Activated T-cell treated with anti-CD3 and anti-CD28 coated beads for 48 hours (primary cell): ENCODE data around the gene DHTKD1.
A peak's percentile ranks its signal among the peaks of the same experiment; 100 is the strongest.
"Not testable (repeated sequence)": the region's sequence is repeated elsewhere in the genome, so short reads cannot be mapped to it uniquely, and the experiment has no call there.

ENCODE experiments used
- DNase-seq: peaks from one replicate; pipeline ENCODE4 v3.0.0-alpha.2; 2020; ENCODE audit warnings: low read depth

The DHTKD1 gene

DNA sequence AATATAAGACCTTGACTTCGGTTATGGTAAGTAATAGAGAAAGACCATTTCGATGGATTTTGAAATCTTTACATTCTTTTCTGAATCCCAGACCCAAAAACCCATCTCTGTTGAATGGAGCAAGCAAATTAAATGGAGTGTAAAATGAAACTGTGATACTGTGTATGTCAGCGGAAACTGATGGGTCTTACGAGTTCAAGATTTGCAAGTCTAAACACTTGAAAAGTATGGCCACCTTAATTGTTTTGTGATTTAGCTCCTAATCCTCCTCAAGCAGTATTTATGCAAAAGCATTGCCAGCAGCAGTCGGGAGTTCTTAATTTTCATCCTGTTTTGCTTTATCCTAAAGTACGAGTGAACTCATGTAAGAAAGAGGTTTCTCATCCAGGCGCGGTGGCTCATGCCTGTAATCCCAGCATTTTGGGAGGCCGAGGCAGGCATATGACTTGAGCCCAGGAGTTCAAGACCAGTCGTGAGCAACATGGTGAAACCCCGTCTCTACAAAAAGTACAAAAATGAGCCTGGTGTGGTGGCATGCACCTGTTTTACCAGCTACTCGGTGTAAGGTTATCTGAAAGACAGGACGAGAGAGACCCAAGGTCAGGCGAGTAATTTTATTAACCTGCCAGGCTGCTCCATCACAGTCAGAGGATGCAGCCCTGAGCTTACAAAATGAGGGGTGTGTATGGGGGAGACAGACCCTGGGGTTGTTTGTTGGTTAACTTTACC lies 5.8 kb upstream of the DHTKD1 start:
- DNase-seq, result no peak

GRCh38 chr10:12063483-12063818 lies 5.3 kb upstream of the DHTKD1 start:
- no peak for DNase-seq

DNA sequence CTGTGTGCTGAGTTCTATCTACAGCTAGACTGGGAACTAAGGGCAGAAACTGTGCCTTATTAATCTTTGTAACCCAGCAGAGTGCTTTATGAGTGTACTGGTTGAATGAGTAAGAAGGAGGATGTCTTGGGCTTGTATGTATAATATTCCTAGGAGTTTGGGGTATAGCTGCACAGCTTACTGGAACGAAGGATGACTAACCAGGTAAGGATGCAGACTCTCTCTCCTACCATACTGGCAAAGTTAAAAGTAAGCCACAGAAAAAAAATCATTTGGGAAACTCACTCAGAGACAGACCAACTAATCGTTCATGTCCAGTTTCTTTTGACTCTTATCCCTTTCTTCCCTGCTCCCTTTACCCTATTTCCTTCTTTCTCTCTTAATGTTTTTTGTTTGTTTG lies 1.4 kb upstream of the DHTKD1 start:
- DNase-seq, result no peak

DNA sequence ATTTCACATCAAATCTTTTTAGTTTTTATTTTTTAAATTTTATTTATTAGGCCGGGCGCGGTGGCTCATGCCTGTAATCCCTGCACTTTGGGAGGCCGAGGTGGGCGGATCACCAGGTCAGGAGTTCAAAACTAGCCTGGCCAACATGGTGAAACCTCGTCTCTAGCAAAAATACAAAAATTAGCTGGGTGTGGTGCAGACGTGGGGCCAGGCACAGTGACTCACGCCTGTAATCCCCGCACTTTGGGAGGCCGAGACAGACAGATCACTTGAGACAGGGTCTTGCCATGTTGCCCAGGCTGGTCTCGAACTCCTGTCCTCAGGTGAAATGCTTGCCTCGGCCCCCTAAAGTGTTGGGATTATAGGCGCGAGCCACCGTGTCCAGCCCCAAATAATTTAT lies 2.7 kb downstream of the DHTKD1 start:
- not testable (repeated sequence) for DNase-seq

- no peak for DNase-seq
Measured at GRCh38 chr10:12073526-12073925, 4.8 kb downstream of the DHTKD1 start.

DNA sequence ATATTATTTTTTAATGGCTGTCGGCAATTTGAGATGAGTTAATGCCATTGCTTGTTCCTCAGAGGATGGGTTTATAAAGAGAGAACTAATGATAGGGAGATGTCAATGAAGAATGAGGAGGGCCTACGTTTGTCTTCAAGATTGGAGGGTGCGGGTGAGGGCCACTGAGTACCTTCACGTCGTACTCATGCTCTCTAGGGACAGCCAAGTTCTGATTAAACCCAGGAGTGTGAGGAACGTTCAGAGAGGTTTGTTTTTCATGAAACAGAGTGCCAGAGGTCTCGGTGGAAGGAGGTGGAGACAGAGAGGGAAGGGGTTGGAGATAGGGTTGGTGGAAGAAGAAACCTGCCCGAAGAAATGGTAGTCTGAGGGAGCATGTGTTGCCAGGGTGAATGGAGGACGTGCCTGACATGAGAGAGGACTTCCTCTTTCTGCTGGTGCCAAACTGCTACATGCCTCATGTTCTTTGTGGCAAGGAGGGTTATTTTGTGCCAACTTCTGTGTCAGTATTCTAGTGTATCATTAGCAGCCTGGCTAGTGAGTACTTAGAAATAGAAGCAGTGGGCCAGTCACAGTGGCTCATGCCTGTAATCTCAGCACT lies 8.9 kb downstream of the DHTKD1 start:
- no peak for DNase-seq

GRCh38 chr10:12081470-12081869 lies 12.7 kb downstream of the DHTKD1 start:
- DNase-seq, result no peak

DNA sequence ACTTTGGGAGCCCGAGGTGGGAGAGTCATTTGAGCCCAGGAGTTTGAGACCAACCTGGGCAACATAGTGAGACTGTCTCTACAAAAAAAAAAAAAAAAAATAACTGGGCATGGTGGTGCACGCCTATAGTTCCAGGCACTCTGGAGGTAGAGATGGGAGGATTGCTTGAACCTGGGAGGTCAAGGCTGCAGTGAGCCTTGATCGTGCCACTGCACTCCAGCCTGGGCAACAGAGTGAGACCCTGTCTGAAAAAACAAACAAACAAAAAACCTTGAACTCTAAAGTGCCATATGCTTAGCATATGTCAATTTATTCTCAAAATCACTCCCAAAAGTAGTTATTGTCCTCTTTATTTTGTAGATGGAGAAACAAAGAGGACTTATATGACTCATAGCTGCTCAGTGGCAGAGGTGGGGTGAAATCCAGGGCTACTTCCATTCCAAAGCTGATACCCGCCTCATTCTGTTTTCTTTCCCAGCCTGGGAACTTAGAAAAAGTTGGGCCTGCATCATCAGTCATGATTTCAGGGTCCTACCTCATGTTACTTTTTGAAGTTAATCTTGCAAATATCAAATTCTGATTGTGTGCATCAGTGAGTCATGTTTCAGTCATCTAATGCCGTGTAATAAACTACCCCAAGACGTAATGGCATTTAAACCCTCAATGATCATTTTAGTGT lies 13.3 kb downstream of the DHTKD1 start:
- no peak for DNase-seq

- no peak for DNase-seq
Measured at GRCh38 chr10:12088919-12089318, 20.2 kb downstream of the DHTKD1 start.

GRCh38 chr10:12091421-12091820 lies 22.7 kb downstream of the DHTKD1 start:
- no peak for DNase-seq

DNA sequence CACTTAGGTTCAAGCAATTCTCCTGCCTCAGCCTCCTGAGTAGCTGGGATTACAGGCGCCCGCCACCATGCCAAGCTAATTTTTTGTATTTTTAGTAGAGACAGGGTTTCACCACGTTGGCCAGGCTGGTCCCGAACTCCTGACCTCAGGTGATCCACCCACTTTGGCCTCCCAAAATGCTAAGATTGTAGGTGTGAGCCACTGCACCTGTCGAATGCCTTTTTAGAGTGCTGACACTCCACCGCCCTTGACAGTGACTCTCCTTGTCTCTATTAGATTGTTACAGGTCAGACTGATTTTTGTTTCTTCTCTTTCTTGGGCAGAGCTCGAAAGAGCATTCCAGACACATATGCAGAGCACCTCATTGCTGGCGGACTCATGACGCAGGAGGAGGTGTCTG lies 28.6 kb downstream of the DHTKD1 start:
- not testable (repeated sequence) for DNase-seq

DNA sequence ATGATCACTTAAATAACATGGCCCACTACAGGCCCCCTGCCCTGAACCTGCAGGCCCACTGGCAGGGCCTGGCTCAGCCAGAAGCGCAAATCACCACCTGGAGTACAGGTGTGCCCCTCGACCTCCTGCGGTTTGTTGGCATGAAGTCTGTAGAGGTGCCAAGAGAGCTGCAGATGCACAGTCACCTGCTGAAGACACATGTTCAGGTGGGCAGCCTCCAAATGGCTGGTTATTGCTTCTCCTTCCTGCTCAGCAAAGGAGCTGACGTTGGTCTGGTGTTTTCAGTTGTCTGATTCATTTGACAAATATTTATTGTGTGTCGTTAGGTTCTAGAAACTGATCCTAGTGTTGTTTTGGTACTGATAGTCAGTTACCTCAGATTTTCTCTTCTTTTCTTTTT lies 29.0 kb downstream of the DHTKD1 start:
- DNase-seq, result no peak

GRCh38 chr10:12098966-12099365 lies 30.2 kb downstream of the DHTKD1 start:
- DNase-seq, result no peak

GRCh38 chr10:12103802-12104201 lies 35.0 kb downstream of the DHTKD1 start:
- DNase-seq, result no peak

DNA sequence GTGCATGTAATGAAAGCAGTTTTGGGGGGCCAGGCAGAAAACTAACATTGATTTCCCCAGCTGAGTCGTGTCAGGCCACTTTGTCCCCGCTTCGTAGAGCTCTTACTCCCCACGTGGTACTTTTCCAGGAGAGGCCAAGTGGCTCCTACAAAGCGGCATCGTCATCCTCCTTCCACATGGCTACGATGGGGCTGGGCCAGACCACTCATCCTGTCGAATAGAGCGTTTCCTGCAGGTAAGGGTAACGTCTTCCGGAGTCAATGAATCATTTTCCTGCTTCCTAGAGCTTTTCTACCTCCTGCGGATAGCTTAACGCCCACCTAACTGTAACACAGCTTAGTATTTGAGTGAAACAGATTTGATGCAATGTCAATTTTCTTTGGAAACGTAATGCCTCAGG lies 39.0 kb downstream of the DHTKD1 start:
- no peak for DNase-seq

GRCh38 chr10:12109286-12109685 lies 40.5 kb downstream of the DHTKD1 start:
- DNase-seq, result no peak

- DNase-seq, result no peak
Measured at GRCh38 chr10:12111528-12111927, 42.8 kb downstream of the DHTKD1 start.

- no peak for DNase-seq
Measured at GRCh38 chr10:12113627-12114026, 44.9 kb downstream of the DHTKD1 start.

DNA sequence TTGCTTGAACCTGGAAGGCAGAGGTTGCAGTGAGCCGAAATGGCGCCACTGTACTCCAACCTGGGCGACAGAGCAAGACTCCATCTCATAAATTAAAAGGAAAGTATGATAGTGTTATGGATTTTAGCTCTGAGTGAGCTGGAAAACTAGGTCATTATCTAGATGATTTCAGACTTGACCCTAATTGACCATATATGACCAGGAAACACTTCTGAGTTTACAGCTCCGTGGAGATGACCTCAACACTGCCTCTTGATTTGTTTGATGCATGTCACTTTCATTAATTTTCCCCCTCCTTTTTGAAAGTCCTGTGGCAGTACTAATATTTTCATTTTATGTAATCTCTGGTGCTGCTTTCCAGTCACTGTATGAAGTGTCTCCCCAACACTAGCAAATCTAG lies 52.9 kb downstream of the DHTKD1 start:
- DNase-seq, result no peak

DNA sequence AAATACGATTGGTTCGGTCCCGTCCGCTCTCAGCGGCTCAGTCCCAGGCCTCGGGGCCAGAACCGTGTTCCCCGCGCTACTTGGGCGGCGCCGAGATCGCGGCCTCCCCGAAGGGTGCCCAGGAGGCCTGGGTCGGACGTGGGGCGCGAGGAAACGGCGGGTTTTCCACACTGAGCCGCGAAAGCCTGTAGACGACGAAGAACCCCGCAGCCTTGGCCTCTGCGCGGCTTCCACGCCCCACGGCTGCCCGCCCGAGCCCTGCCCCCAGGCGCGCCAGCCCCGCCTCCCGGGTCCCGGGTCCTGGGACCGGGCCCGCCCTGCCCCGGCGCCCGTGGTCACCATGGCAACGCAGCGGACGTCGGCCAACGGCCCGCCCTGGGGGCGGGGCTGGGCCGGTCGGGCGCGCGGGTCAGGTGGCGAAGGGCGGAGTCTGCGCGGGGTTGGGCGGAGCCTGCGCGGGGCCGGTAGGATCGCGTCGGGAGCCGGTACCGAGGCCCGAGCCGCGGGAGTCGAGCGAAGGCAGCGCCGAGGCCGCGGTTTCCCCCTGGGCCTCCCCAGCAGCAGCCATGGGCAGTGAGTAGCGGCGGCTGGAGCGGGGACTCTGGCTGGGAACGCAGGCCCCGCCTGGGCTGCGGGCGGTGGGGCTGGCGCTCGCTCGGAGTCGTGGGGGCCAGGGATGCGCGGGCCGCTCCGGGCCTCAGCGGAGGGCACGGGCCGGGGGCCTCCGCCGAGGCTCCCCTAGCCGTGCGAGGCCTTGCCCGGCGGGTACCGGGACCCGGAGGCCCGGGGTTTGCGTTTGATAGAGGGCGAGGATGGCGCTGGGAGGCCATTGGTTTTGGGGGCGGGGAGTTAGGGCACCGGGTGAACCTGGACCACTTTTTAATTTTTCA lies 60.7 kb downstream of the DHTKD1 start, which contains the start of gene SEC61A2:
Gene SEC61A2 (plus strand): TSS at position 456 of the 890 bp plus-strand sequence. CDS start 111 bp downstream, at position 567.
- peak; percentile 99 for DNase-seq

GRCh38 chr10:12130237-12130872 lies 61.6 kb downstream of the DHTKD1 start:
- peak; percentile 14 for DNase-seq

DNA sequence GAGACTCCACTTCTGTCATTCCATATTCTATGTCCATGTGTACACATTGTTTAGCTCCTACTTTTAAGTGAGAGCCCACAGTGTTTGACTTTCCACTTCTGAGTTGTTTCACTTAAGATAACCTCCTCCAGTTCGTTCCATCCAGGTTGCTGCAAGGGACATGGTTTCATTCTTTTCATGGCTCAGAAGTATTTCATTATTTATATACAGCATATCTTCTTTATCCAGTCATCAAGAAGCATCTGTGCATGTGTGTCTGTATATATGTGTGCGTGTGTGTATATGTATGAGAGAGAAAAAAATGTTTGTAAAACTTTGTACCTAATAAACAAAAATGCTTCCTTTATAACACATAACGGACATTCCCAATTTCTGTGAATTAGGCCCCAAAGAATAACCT lies 66.9 kb downstream of the DHTKD1 start:
- no peak for DNase-seq
